GM04504 (cell line): Measurements from ENCODE around the gene TMEM47.

Experiments used
- DNase-seq: peaks from one replicate; pipeline ENCODE4 v3.0.0-alpha.2; 2012; ENCODE audit warnings: low read depth

The TMEM47 gene

DNA sequence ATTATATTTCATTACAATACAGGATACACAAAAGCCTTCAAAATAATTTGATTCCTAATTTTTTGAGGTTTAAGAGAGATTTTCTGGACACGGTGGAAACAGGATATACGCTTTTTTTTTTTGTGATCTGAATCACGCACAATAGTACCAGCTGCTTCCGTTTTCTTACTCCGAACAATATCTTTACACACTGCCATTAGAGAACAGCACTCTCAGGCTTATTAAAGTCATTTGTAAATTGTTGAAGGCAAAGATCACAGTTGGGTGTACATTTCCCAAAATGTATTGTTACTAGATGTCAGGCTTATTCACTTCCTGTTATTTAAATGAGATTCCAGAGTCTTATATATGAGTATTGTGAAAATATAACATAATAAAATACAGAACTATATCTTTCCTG lies 71.5 kb downstream of the TMEM47 start:
- DNase-seq = no peak

DNA sequence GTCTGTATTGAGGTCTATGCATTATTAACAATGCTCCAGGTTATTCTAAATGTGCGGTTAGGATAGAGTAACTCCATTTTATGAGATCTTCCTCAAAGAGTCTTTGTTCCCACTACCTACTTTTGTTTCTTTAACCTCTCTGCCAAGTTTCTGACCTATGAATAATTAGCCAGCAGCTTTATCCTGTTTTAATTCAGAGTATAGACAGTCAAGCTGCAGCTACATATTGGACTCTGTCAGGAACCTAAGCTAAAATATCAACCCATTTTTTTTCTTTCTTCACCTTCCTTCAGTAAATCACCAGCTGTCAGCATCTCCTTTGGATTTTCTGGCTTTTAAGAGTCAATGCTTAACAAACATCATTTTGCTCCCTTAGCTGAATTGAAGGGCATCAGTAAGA lies 72.3 kb downstream of the TMEM47 start:
- no peak for DNase-seq

DNA sequence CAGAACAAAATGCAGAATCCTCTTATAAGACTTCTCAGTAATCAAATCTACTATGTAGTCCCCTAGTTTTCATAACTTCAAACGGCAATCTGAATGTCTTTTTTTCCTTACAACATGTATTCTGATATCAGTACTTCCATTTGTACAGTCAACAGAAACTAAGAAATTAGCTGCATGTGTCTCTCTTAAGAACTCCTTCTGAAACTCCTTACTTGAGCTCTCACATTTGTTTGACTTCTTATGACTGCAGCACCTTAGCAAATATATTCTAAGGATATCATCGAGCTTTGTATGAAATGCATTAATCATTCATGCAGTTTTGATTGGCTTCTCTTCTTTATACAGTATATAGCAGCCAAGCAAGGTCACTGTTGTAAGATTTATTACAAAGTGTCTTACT lies 77.0 kb downstream of the TMEM47 start:
- no peak for DNase-seq

GRCh38 chrX:34578237-34578636 lies 78.8 kb downstream of the TMEM47 start:
- peak; percentile 16 for DNase-seq
